AG04450 (cell line): ENCODE data around the gene ZFAND6. TPM values are rescaled to one million over a fixed set of nuclear protein-coding genes. Genes with fewer than 3 reads are reported as not detected.

ENCODE experiments used
- CTCF ChIA-PET: fragments of 300-600, 350-600 bp; formaldehyde crosslinking; extraction: SDS; loops from one replicate; lab custom pipeline; 2022; ENCODE audit warnings: antibody characterized with exemption, inconsistent platforms; lab: Charles Lee
- POLR2A ChIA-PET: fragments of 350-600 bp; formaldehyde crosslinking; extraction: SDS; loops from one replicate; lab custom pipeline; 2021; ENCODE audit warnings: antibody characterized with exemption, inconsistent platforms; lab: Yijun Ruan, JAX
- DNase-seq: peaks from one replicate; pipeline ENCODE4 v3.0.0-alpha.2; 2011; ENCODE audit warnings: low read depth, low spot score
- H3K27ac ChIP-seq: one replicate; pipeline ENCODE4 v1.5.1; 2012; ENCODE audit warnings: low read depth, low read length, control low read depth
- H3K27me3 ChIP-seq: one replicate; pipeline ENCODE4 v1.6.0; 2012; ENCODE audit warnings: low read length; ENCODE audit not compliant: control insufficient read depth, insufficient read depth
- H3K4me3 ChIP-seq: 2 replicates; pipeline ENCODE4 v1.5.1; 2011; ENCODE audit warnings: mild to moderate bottlenecking, low read depth, low read length, control low read depth
- H3K9me3 ChIP-seq: 2 replicates; pipeline ENCODE4 v1.5.1; 2012; ENCODE audit warnings: low read length; ENCODE audit not compliant: control insufficient read depth, insufficient read depth
- CTCF ChIP-seq: IDR thresholded peaks from 2 replicates; pipeline ENCODE4 v1.5.1; 2011; ENCODE audit warnings: low read depth, low read length, control low read depth, inconsistent platforms
- polyA plus RNA-seq: library from polyadenylated mRNA; depleted of rRNA; stranded (reverse); fragments of >200 nt; gene quantifications from 2 replicates; pipeline ENCODE4 v1.2.3, GENCODE V29; 2011

The ZFAND6 gene
- polyA plus RNA-seq, 1 experiment = 166 TPM

GRCh38 chr15:80105193-80105592, 45.7 kb downstream of the ZFAND6 start:
- TF ChIP-seq CTCF = no peak
- no peak for DNase-seq
- POLR2A ChIA-PET = no interaction called here
- Histone ChIP-seq H3K4me3 (no peak overlapping the region), H3K9me3 (no peaks in the 10 kb centered on the region), H3K27ac (no peak overlapping the region), H3K27me3 (no peaks in the 10 kb centered on the region)
- CTCF ChIA-PET = interaction anchor here (1.4 to 1.5 kb wide), 2 partner anchors 13 to 17 kb away, joined by 4 to 9 read pairs; no protein-coding TSS in a partner anchor

DNA sequence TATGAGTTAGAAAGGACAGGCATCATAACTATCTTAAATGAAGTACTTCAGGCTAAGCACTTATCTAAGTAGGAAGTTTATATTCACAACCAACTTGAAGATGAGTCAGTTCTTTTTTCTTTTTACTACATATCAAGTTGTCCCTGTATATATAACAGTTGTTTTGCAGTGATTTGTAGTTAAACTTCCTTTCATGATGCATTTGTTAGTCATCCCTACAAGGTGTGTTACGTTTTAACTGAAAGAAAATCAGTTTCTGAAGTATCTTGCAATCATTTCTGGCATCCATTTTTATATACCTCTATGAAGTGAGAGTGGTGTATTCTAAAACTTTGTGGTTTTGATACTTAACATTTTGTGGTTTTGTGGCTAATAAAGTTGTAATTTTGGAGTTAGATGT, 46.1 kb downstream of the ZFAND6 start:
- no peak overlapping the region for H3K4me3 ChIP-seq
- H3K9me3 ChIP-seq = no peaks in the 10 kb centered on the region
- H3K27me3 ChIP-seq = no peaks in the 10 kb centered on the region
- ChIA-PET POLR2A (no interaction called here), CTCF (interaction anchor here (1.4 to 1.5 kb wide), 2 partner anchors 13 to 17 kb away, joined by 4 to 9 read pairs; no protein-coding TSS in a partner anchor)
- no peak for TF ChIP-seq CTCF
- H3K27ac ChIP-seq = no peak overlapping the region
- peak; percentile 37 for DNase-seq

DNA sequence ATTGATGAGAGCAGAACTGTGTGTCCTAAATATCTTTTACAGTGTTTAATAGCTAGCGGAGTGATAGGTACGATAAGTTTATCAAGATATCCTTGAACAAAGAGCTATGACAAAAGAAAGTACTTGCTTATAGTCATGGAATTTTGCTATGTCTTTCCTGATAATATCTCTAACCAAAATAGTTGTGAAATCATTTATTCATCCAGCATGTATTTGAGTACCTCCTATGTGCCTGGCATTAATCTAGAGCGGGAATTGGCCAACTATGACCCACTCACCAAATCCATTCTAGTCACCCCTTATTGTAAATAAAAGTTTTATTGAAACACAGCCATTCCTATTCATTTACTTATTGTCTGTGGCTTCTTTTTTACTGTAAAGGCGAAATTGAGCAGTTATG, 46.6 kb downstream of the ZFAND6 start:
- no peak for DNase-seq
- Histone ChIP-seq H3K27ac (no peak overlapping the region), H3K4me3 (no peak overlapping the region), H3K9me3 (no peaks in the 10 kb centered on the region), H3K27me3 (no peaks in the 10 kb centered on the region)
- POLR2A ChIA-PET = interaction anchor here (0.6 kb wide), 1 partner anchor 46 kb away, joined by 4 read pairs; no protein-coding TSS in a partner anchor
- CTCF ChIA-PET = interaction anchor here (0.5 to 1.4 kb wide), 2 partner anchors 9 to 14 kb away, joined by 4 read pairs; no protein-coding TSS in a partner anchor
- TF ChIP-seq CTCF = no peak

DNA sequence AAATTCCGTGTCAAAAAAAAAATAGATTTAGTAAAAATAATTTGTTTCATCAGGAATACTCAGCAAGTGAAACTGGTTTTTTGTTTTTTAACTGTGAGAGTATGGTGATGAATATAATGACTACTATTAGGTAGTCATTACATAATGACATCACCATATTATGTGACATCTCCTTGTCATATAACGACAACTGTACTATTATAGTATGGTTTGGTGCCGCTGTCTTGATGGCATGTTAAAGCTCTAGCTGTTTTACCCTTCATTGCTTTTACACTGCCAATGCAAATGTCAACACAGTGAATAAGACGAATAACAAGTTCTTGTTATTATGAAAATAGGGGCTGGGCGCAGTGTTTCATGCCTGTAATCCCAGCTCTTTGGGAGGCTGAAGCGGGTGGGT, 47.7 kb downstream of the ZFAND6 start:
- no peak for DNase-seq
- ChIA-PET POLR2A (no interaction called here), CTCF (no interaction called here)

More for the DNA sequence above, 47.7 kb downstream of the ZFAND6 start:
- no peak for TF ChIP-seq CTCF
- Histone ChIP-seq H3K27me3 (no peaks in the 10 kb centered on the region), H3K9me3 (no peaks in the 10 kb centered on the region), H3K27ac (no peak overlapping the region), H3K4me3 (no peak overlapping the region)
